ENCODE measurements around the gene SUGCT. TPM values are rescaled to one million over a fixed set of nuclear protein-coding genes. Genes with fewer than 3 reads are reported as not detected.

SUGCT gene
- total and polyA plus RNA-seq, 5 donors from 2014 or later = 0.52 to 3.1 (median 1.5) TPM; not detected in 1

DNA sequence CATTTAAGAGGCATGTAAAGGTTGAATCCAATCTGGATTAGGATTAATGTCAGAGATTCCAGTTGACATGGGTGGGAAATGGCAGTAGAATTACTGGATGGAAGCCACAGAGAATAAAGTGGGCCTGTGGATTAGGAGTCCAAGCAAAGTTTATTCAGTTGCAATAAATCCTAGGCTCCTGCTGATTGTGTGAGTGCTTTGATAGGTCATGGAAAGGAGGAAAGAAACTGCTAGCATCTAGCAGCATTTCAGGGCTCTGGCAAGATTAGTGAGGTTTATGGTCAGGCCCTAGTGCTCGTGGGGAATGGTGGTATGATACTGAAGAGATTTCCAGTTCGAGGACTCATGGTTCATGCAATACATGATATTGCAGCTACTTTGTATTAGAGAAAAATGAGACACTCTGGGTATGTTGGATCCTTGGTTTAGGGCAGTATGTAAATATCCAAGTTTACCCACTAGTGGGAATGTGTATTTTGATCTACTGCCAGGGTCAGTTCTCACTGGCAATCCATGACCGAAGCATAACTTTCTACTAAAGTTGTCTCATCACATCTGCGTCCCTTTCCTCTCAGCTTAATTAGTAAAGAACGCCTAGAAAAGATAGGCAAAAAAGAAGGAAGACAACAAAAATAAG lies 235.0 kb downstream of the SUGCT start:
- Mint-ChIP-seq H3K4me3 (no peak overlapping the region), H3K27me3 (no peaks in the 10 kb centered on the region), H3K9me3 (peaks cover 1 to 7% (median 4%) of the 10 kb centered on the region in 7 donors), H3K27ac (no peak overlapping the region), H3K36me3 (no peaks in the 10 kb centered on the region), H3K4me1 (no peaks in the 10 kb centered on the region)
- peaks cover 0 to 2% of the 10 kb centered on the region in 2 experiments for H3K9me3 ChIP-seq (ENCODE audit: control insufficient read depth in 2 of 2, low read length in 2 of 2)
- H3K4me1 ChIP-seq (ENCODE audit: control insufficient read depth, insufficient read depth, low read length, poor library complexity, severe bottlenecking) = no peaks in the 10 kb centered on the region
- no peaks in the 10 kb centered on the region for H3K27me3 ChIP-seq (ENCODE audit: control insufficient read depth, insufficient read depth, low read length)
- H3K4me3 ChIP-seq (ENCODE audit: low read depth, low read length) = no peak overlapping the region
- no peak for ATAC-seq (ENCODE audit: low read depth in 2 of 2)
- H3K27ac ChIP-seq (ENCODE audit: insufficient read depth, low read length, poor library complexity, severe bottlenecking) = no peak overlapping the region
- H3K36me3 ChIP-seq (ENCODE audit: control insufficient read depth, insufficient read depth, low read length) = no peaks in the 10 kb centered on the region
- DNase-seq = no peak

DNA sequence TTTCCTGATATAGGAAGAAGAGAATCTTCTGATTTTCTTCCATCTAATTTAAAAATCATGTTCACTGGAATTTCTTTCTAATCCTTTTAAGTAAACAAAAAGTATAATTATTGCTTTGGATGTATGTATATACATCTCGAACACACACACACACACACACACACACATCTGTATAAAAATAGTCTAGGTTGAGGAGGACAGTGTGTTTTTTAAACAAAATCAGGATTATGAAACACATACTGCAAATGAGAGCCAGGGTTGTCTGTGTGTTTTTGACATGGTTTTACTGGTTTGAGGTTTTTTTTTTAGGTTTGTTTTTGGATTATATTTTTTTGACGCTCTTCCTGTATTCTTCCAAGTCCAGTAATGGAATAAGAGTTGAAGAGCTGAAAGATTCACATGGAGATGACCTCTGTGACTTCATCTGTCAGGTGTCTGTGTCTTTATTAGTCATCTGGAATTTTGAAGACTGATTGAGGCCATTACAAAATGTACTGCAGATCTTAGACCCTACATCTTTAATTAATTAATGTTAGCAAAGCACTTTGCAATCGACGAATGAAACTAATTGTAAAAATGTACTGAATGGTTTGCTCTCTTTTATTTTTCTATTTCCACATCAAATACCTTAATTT lies 237.1 kb downstream of the SUGCT start:
- Histone ChIP-seq H3K9me3 (ENCODE audit: control insufficient read depth in 2 of 2, low read length in 2 of 2) (peaks cover 0 to 2% of the 10 kb centered on the region in 2 experiments), H3K4me3 (ENCODE audit: low read depth, low read length) (no peak overlapping the region), H3K4me1 (ENCODE audit: control insufficient read depth, insufficient read depth, low read length, poor library complexity, severe bottlenecking) (no peaks in the 10 kb centered on the region), H3K36me3 (ENCODE audit: control insufficient read depth, insufficient read depth, low read length) (no peaks in the 10 kb centered on the region), H3K27me3 (ENCODE audit: control insufficient read depth, insufficient read depth, low read length) (no peaks in the 10 kb centered on the region), H3K27ac (ENCODE audit: insufficient read depth, low read length, poor library complexity, severe bottlenecking) (no peak overlapping the region)
- H3K4me3 Mint-ChIP-seq = no peak overlapping the region
- H3K9me3 Mint-ChIP-seq = peaks cover 1 to 5% (median 4%) of the 10 kb centered on the region in 7 donors
- no peak overlapping the region for H3K27ac Mint-ChIP-seq
- H3K36me3 Mint-ChIP-seq = no peaks in the 10 kb centered on the region
- no peak for DNase-seq
- no peaks in the 10 kb centered on the region for H3K27me3 Mint-ChIP-seq
- ATAC-seq (ENCODE audit: low read depth in 2 of 2) = no peak
- no peaks in the 10 kb centered on the region for H3K4me1 Mint-ChIP-seq

- DNase-seq (no peak), ATAC-seq (ENCODE audit: low read depth in 2 of 2) (no peak)
- H3K9me3 Mint-ChIP-seq = peaks cover 0 to 6% (median 4%) of the 10 kb centered on the region in 7 donors
- H3K27me3 Mint-ChIP-seq = no peaks in the 10 kb centered on the region
- H3K9me3 ChIP-seq (ENCODE audit: control insufficient read depth in 2 of 2, low read length in 2 of 2) = no peaks in the 10 kb centered on the region
- H3K4me3 ChIP-seq (ENCODE audit: low read depth, low read length) = no peak overlapping the region
- no peak overlapping the region for H3K27ac ChIP-seq (ENCODE audit: insufficient read depth, low read length, poor library complexity, severe bottlenecking)
- H3K36me3 ChIP-seq (ENCODE audit: control insufficient read depth, insufficient read depth, low read length) = no peaks in the 10 kb centered on the region
- H3K36me3 Mint-ChIP-seq = no peaks in the 10 kb centered on the region
- no peak overlapping the region for H3K4me3 Mint-ChIP-seq
- H3K4me1 ChIP-seq (ENCODE audit: control insufficient read depth, insufficient read depth, low read length, poor library complexity, severe bottlenecking) = no peaks in the 10 kb centered on the region
- H3K4me1 Mint-ChIP-seq = no peaks in the 10 kb centered on the region
- no peaks in the 10 kb centered on the region for H3K27me3 ChIP-seq (ENCODE audit: control insufficient read depth, insufficient read depth, low read length)
- no peak overlapping the region for H3K27ac Mint-ChIP-seq
These were observed 239.8 kb downstream of the SUGCT start for GRCh38 chr7:40374575-40374974.

GRCh38 chr7:40380111-40380510 lies 245.3 kb downstream of the SUGCT start:
- no peaks in the 10 kb centered on the region for H3K9me3 ChIP-seq (ENCODE audit: control insufficient read depth in 2 of 2, low read length in 2 of 2)
- H3K27ac ChIP-seq (ENCODE audit: insufficient read depth, low read length, poor library complexity, severe bottlenecking) = no peak overlapping the region
- H3K36me3 Mint-ChIP-seq = no peaks in the 10 kb centered on the region
- H3K27me3 ChIP-seq (ENCODE audit: control insufficient read depth, insufficient read depth, low read length) = no peaks in the 10 kb centered on the region
- H3K36me3 ChIP-seq (ENCODE audit: control insufficient read depth, insufficient read depth, low read length) = no peaks in the 10 kb centered on the region
- no peaks in the 10 kb centered on the region for H3K4me1 Mint-ChIP-seq
- H3K4me1 ChIP-seq (ENCODE audit: control insufficient read depth, insufficient read depth, low read length, poor library complexity, severe bottlenecking) = no peaks in the 10 kb centered on the region
- DNase-seq (no peak), ATAC-seq (ENCODE audit: low read depth in 2 of 2) (no peak)
- H3K4me3 ChIP-seq (ENCODE audit: low read depth, low read length) = no peak overlapping the region
- H3K27ac Mint-ChIP-seq = no peak overlapping the region
- peaks cover 3 to 12% (median 6%) of the 10 kb centered on the region in 7 donors for H3K9me3 Mint-ChIP-seq
- H3K4me3 Mint-ChIP-seq = no peak overlapping the region
- H3K27me3 Mint-ChIP-seq = peaks cover 5% of the 10 kb centered on the region

DNA sequence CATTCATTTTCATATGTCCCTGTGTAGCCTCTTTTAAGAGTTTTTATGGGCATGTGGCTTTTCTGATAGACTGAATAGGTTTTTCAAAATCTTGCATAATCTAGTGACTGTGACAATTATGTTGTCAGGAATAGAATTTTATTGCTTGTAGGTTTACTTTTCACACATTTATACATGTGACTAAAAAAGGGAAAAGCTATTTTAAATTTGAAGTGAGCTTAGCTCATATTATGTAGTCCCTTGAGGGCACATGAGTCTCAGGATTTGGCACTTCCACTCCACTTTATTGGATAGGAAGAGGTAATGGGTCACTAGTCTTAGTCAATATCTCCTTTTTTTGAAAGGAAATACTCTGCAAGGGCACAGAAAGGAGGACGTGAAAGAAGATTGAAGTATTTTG lies 247.3 kb downstream of the SUGCT start:
- Mint-ChIP-seq H3K27me3 (peaks cover 5% of the 10 kb centered on the region), H3K9me3 (peaks cover 4 to 12% (median 7%) of the 10 kb centered on the region in 7 donors), H3K4me1 (no peaks in the 10 kb centered on the region), H3K36me3 (no peaks in the 10 kb centered on the region), H3K4me3 (no peak overlapping the region), H3K27ac (no peak overlapping the region)
- ATAC-seq (ENCODE audit: low read depth in 2 of 2) (no peak), DNase-seq (no peak)
- H3K27me3 ChIP-seq (ENCODE audit: control insufficient read depth, insufficient read depth, low read length) = no peaks in the 10 kb centered on the region
- H3K36me3 ChIP-seq (ENCODE audit: control insufficient read depth, insufficient read depth, low read length) = no peaks in the 10 kb centered on the region
- H3K4me3 ChIP-seq (ENCODE audit: low read depth, low read length) = no peak overlapping the region
- no peak overlapping the region for H3K27ac ChIP-seq (ENCODE audit: insufficient read depth, low read length, poor library complexity, severe bottlenecking)
- no peaks in the 10 kb centered on the region for H3K4me1 ChIP-seq (ENCODE audit: control insufficient read depth, insufficient read depth, low read length, poor library complexity, severe bottlenecking)
- H3K9me3 ChIP-seq (ENCODE audit: control insufficient read depth in 2 of 2, low read length in 2 of 2) = no peaks in the 10 kb centered on the region

DNA sequence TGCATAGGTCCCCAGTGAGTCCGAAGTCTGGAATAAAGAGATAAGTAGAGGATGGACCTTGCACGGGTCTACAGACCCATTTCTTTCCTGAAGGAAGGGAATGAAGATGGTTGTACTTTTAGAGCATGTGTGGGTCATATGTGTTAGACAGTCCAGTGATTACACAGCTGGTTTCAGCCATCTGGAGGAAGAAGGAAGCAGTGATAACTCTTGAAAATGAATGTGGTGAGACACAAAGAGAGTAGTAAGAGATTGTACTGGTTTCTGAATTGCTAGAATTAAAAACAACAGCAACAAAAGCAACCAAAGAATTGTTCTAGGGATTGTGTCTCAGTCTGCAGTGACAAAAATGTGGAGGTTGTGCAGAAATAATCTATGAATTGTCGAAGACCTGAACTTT lies 258.9 kb downstream of the SUGCT start:
- Mint-ChIP-seq H3K27me3 (no peaks in the 10 kb centered on the region), H3K9me3 (peaks cover 0 to 5% (median 0%) of the 10 kb centered on the region in 7 donors)
- no peak for ATAC-seq (ENCODE audit: low read depth in 2 of 2)

GRCh38 chr7:40394400-40394799 lies 259.6 kb downstream of the SUGCT start:
- no peaks in the 10 kb centered on the region for H3K36me3 Mint-ChIP-seq
- H3K4me3 Mint-ChIP-seq = no peak overlapping the region
- no peak overlapping the region for H3K27ac ChIP-seq (ENCODE audit: insufficient read depth, low read length, poor library complexity, severe bottlenecking)

More for the DNA sequence above, 258.9 kb downstream of the SUGCT start:
- Mint-ChIP-seq H3K4me3 (no peak overlapping the region), H3K27ac (no peak overlapping the region), H3K36me3 (no peaks in the 10 kb centered on the region), H3K4me1 (no peaks in the 10 kb centered on the region)
- no peaks in the 10 kb centered on the region for H3K36me3 ChIP-seq (ENCODE audit: control insufficient read depth, insufficient read depth, low read length)
- DNase-seq = no peak
- H3K4me1 ChIP-seq (ENCODE audit: control insufficient read depth, insufficient read depth, low read length, poor library complexity, severe bottlenecking) = no peaks in the 10 kb centered on the region
- no peaks in the 10 kb centered on the region for H3K27me3 ChIP-seq (ENCODE audit: control insufficient read depth, insufficient read depth, low read length)
- no peak overlapping the region for H3K4me3 ChIP-seq (ENCODE audit: low read depth, low read length)
- H3K9me3 ChIP-seq (ENCODE audit: control insufficient read depth in 2 of 2, low read length in 2 of 2) = no peaks in the 10 kb centered on the region
- no peak overlapping the region for H3K27ac ChIP-seq (ENCODE audit: insufficient read depth, low read length, poor library complexity, severe bottlenecking)

DNA sequence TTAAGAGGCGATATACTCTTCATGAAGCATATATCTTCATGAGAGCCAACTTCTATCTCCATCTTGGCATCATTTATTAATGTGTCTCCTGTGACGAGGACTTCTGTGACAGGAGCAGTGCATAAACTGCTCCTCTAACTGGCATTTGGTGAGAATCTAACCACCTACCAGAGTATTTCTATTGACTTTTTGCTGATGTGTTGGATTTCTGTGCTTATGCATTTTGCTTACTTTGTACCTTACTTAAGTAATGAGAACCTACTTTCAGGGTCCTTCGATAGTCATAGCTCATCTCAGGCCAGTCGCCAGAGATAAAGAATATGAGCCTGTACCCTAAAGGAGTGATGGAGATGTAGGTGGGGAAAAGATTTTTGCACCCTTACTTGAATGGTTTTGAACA lies 265.7 kb downstream of the SUGCT start:
- Histone ChIP-seq H3K27ac (ENCODE audit: insufficient read depth, low read length, poor library complexity, severe bottlenecking) (no peak overlapping the region), H3K36me3 (ENCODE audit: control insufficient read depth, insufficient read depth, low read length) (no peaks in the 10 kb centered on the region), H3K9me3 (ENCODE audit: control insufficient read depth in 2 of 2, low read length in 2 of 2) (no peaks in the 10 kb centered on the region), H3K4me1 (ENCODE audit: control insufficient read depth, insufficient read depth, low read length, poor library complexity, severe bottlenecking) (no peaks in the 10 kb centered on the region), H3K27me3 (ENCODE audit: control insufficient read depth, insufficient read depth, low read length) (no peaks in the 10 kb centered on the region), H3K4me3 (ENCODE audit: low read depth, low read length) (no peak overlapping the region)
- ATAC-seq (ENCODE audit: low read depth in 2 of 2) = no peak
- no peak overlapping the region for H3K4me3 Mint-ChIP-seq
- H3K27ac Mint-ChIP-seq = no peak overlapping the region
- DNase-seq = no peak
- H3K9me3 Mint-ChIP-seq = peaks cover 0 to 5% (median 0%) of the 10 kb centered on the region in 7 donors
- no peaks in the 10 kb centered on the region for H3K36me3 Mint-ChIP-seq
- no peaks in the 10 kb centered on the region for H3K27me3 Mint-ChIP-seq
- H3K4me1 Mint-ChIP-seq = no peaks in the 10 kb centered on the region

More at GRCh38 chr7:40394400-40394799, 259.6 kb downstream of the SUGCT start:
- DNase-seq = no peak
- H3K4me3 ChIP-seq (ENCODE audit: low read depth, low read length) = no peak overlapping the region
- H3K4me1 Mint-ChIP-seq = no peaks in the 10 kb centered on the region
- ATAC-seq (ENCODE audit: low read depth in 2 of 2) = no peak
- no peaks in the 10 kb centered on the region for H3K36me3 ChIP-seq (ENCODE audit: control insufficient read depth, insufficient read depth, low read length)
- no peaks in the 10 kb centered on the region for H3K27me3 ChIP-seq (ENCODE audit: control insufficient read depth, insufficient read depth, low read length)
- H3K27ac Mint-ChIP-seq = peak overlapping the region in 1 of 3 donors; percentile 67
- H3K9me3 ChIP-seq (ENCODE audit: control insufficient read depth in 2 of 2, low read length in 2 of 2) = no peaks in the 10 kb centered on the region
- no peaks in the 10 kb centered on the region for H3K27me3 Mint-ChIP-seq
- H3K4me1 ChIP-seq (ENCODE audit: control insufficient read depth, insufficient read depth, low read length, poor library complexity, severe bottlenecking) = no peaks in the 10 kb centered on the region
- H3K9me3 Mint-ChIP-seq = peaks cover 0 to 5% (median 0%) of the 10 kb centered on the region in 7 donors

Data from CD4-positive, CD25-positive, alpha-beta regulatory T cell (primary cell).